Right atrium auricular region (tissue), 2 donors: ENCODE data around the gene ZNF608. TPM values are rescaled to one million over a fixed set of nuclear protein-coding genes. Genes with fewer than 3 reads are reported as not detected.

Experiments
- DNase-seq: peaks from one replicate; pipeline ENCODE4 v3.0.0-alpha.2; 2019; ENCODE audit warnings: low spot score
- H3K27ac ChIP-seq, 2 donors: fragments of 200-600 bp; sonication (generic); 1 replicate in 1 of 2; 2 replicates in 1 of 2; pipeline ENCODE4 v1.5.1; 2016 to 2019
- H3K27me3 ChIP-seq, 2 donors: fragments of 200-600 bp; sonication (generic); one replicate each; pipeline versions ENCODE4 v1.5.1 to v1.6.0; 2017 to 2019
- H3K36me3 ChIP-seq: fragments of 200-600 bp; sonication (generic); one replicate; pipeline ENCODE4 v1.5.1; 2016
- H3K4me1 ChIP-seq, 2 donors: fragments of 200-600 bp; sonication (generic); one replicate each; pipeline versions ENCODE4 v1.5.1 to v1.6.0; 2017 to 2019
- H3K4me3 ChIP-seq, 2 donors: fragments of 200-600 bp; sonication (generic); 1 replicate in 1 of 2; 2 replicates in 1 of 2; pipeline ENCODE4 v1.5.1; 2017 to 2019; ENCODE audit warnings: mild to moderate bottlenecking in 1 of 2, moderate library complexity in 1 of 2
- H3K9me3 ChIP-seq, 2 donors: fragments of 200-600 bp; sonication (generic); one replicate each; pipeline ENCODE4 v1.5.1; 2019
- CTCF ChIP-seq, 2 donors: fragments of 200-600 bp; sonication (generic); IDR thresholded peaks; one replicate each; pipeline ENCODE4 v1.5.1; 2019; ENCODE audit warnings: antibody characterized with exemption in 2 of 2
- total RNA-seq, 2 donors: library from RNA; depleted of rRNA; stranded (reverse); fragments of >200 nt; gene quantifications; one replicate each; pipeline ENCODE4 v1.1.0, GENCODE V29; 2016

Gene ZNF608
- total RNA-seq, 2 donors from 2014 or later = 29.4 to 38.7 TPM

GRCh38 chr5:124729720-124730359 lies 16.6 kb downstream of the ZNF608 start:
- peaks cover 0 to 26% of the 10 kb centered on the region in 2 donors for H3K4me1 ChIP-seq
- no peak for DNase-seq
- no peak overlapping the region for H3K27ac ChIP-seq
- no peaks in the 10 kb centered on the region for H3K36me3 ChIP-seq
- no peaks in the 10 kb centered on the region for H3K27me3 ChIP-seq
- no peak for TF ChIP-seq CTCF (IDR thresholded peaks at IDR 0.05)
- no peaks in the 10 kb centered on the region for H3K9me3 ChIP-seq
- H3K4me3 ChIP-seq = no peak overlapping the region

DNA sequence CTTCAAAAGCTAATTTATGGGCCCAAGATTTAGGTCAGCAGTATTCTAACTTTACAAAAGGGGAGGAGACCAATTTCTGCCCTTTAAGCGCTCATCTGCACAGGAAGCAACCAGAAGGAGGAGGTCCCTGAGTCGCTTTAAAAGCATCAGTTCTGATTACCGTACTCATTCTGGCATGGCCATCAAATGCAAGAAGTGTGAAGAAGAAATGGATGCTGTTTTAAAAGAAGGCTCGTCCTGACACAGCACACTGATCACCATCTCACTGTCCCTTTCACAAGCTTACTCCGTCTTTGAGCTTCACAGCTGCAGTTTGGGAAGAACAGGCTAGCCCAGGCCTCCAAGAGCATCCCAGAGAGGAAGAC lies 17.5 kb downstream of the ZNF608 start:
- no peak for TF ChIP-seq CTCF (IDR thresholded peaks at IDR 0.05)
- Histone ChIP-seq H3K27ac (no peak overlapping the region), H3K27me3 (no peaks in the 10 kb centered on the region), H3K4me1 (peaks cover 0 to 21% of the 10 kb centered on the region in 2 donors), H3K9me3 (no peaks in the 10 kb centered on the region), H3K36me3 (no peaks in the 10 kb centered on the region), H3K4me3 (no peak overlapping the region)
- no peak for DNase-seq

- peaks cover 0 to 21% of the 10 kb centered on the region in 2 donors for H3K4me1 ChIP-seq
- no peak for TF ChIP-seq CTCF (IDR thresholded peaks at IDR 0.05)
- H3K36me3 ChIP-seq = no peaks in the 10 kb centered on the region
- H3K27me3 ChIP-seq = no peaks in the 10 kb centered on the region
- no peak for DNase-seq
- H3K27ac ChIP-seq = no peak overlapping the region
- no peak overlapping the region for H3K4me3 ChIP-seq
- H3K9me3 ChIP-seq = no peaks in the 10 kb centered on the region
These were observed 18.0 kb downstream of the ZNF608 start for GRCh38 chr5:124728331-124728967.

DNA sequence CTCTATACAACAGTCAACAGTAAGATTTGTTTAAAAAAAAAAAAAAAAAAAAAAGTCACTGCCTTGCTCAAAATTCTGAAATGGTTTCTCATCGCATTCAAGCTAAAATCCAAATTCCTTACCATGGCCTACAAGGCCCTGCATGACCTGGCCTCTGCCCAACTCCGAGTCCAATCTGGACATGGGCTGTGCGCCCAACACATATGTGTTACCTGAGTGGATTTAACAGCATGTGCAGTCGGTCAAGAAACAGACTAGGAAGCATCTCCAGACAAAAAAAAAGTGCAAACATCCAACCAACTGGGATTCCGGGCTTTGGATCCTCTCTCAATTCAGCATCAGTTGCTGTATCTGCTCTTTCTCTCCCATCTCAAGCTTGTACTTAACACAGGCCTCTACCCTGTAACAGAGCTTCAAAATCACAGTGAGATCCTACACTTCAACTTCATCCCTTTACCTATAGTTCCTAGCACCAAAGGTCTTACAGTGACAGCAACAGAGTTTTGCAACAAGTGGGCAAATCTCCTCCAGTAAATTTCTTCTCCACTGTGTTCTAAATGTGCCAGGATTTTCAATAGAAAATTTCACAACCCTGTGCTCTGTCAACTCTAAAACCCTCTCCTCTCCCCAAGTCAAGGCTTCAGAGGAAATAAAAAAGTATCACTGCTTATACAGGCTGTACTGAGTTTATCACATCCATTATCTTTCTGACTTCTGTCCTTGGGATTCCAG lies 19.6 kb downstream of the ZNF608 start:
- TF ChIP-seq CTCF (IDR thresholded peaks at IDR 0.05) = no peak
- Histone ChIP-seq H3K27me3 (no peaks in the 10 kb centered on the region), H3K4me1 (peaks cover 0 to 18% of the 10 kb centered on the region in 2 donors), H3K9me3 (no peaks in the 10 kb centered on the region), H3K4me3 (no peak overlapping the region), H3K27ac (peak overlapping the region in 1 of 2 donors; percentile 6), H3K36me3 (no peaks in the 10 kb centered on the region)
- DNase-seq = no peak

DNA sequence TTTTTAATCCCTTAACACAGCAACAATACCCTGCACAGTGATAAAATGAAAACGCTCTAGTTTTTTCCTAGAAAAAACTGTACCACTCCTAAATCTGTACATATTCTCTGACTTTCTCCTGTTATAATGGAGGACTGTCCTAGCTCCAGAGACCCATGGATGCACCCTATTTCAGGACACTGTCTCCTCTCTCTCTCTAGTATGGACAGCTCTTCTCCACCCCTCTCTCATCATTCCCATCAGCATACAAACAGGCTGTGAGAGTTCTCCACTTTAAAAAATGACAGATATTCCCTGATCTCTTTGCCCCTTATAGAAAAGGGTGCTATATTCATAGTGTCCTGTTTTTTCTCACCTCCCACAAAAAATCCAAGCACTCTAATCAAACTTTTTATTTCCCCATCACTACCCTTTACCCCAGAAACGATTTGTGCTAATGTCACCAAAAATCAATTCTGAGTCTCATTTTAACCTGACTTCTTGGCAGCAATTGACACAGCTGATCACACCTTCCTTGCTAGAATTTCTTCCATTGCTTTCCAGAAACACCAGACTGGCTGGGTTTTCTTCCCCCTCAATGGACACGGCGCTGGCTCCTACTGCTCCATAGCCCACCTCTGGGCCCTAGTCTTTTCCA lies 20.7 kb downstream of the ZNF608 start:
- H3K4me3 ChIP-seq = no peak overlapping the region
- peak overlapping the region in 1 of 2 donors; percentile 6 for H3K27ac ChIP-seq
- H3K36me3 ChIP-seq = no peaks in the 10 kb centered on the region
- DNase-seq = no peak
- TF ChIP-seq CTCF (IDR thresholded peaks at IDR 0.05) = no peak
- no peaks in the 10 kb centered on the region for H3K27me3 ChIP-seq
- peaks cover 0 to 25% of the 10 kb centered on the region in 2 donors for H3K4me1 ChIP-seq
- no peaks in the 10 kb centered on the region for H3K9me3 ChIP-seq
